GM18858 (cell line): ENCODE data around the gene GTSE1.

Source experiments
- ATAC-seq: cut with Tn5 transposase; IDR thresholded peaks from one replicate; pipeline ENCODE4 v1.9.1; 2021; ENCODE audit not compliant: unreplicated experiment

Gene GTSE1

DNA sequence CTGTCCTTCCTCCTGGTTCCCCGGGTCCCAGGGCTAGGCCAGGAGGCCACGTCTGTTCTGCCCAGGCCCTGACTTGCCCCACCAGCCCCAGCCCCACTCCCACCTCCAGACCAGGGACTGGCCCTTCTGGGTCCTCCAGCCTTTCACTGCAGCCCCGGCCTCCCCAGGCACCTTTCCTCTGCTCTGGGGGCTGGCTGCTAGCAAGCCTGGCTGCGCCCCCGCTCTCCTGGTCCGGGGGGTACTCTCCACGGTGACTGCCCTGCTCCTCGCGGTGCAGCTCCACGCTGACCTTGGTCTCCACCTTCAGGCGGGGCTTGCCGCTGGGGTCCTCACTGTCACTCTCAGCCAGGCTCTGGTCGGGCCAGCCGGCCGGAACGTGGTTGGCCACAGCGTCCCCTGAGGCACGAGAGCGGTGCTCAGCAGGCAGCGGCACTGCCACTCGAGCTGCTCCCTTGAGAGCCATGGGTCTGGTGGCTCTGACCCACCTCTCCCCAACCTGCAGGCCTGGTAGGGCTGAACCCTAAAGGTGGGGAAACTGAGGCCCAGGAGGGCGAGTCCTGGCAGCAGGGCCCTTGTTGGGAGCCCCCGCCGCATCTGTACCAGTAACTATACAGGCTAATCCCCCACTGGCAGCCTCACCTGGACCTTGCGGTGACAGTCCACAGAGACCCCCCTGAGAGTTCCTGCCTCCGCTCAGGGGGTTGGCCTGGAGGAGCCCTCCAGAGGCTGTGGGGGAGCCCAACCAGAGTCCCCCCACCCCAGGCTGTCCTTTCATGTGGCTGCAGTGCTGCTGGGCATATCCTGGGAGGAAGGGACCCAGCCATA is 67.9 kb downstream of the GTSE1 start:
- ATAC-seq = no peak

- no peak for ATAC-seq
Measured at GRCh38 chr22:46365166-46365624, 68.5 kb downstream of the GTSE1 start.

- ATAC-seq = no peak
Measured at GRCh38 chr22:46366327-46366731, 69.7 kb downstream of the GTSE1 start.

GRCh38 chr22:46366801-46367706 is 70.4 kb downstream of the GTSE1 start:
- no peak for ATAC-seq

- ATAC-seq = no peak
Measured at GRCh38 chr22:46367707-46368191, 71.1 kb downstream of the GTSE1 start.

DNA sequence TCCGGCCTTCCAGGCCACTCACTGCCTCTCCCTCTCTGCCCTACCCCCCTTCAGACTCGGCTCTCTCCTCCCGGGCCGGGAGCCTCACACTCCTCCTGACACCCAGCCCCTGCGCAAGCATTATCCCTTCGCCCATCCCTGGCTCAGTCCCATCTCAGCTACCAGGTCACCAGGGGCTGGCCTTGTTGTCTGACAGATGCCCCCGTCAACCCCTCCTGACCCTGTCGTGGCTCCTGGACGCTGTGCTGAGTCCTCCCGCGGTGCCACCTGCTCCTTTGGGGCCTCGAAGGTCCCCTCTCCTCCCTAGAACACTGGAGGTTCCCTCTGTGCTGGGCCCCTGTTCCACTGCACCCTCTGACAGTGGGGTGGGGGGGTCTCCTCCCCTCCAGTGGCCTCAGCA is 71.8 kb downstream of the GTSE1 start:
- ATAC-seq = no peak

GRCh38 chr22:46368871-46369715 is 72.4 kb downstream of the GTSE1 start:
- ATAC-seq = no peak

- no peak for ATAC-seq
Measured at GRCh38 chr22:46369716-46370583, 73.3 kb downstream of the GTSE1 start.

GRCh38 chr22:46370584-46371291 is 74.1 kb downstream of the GTSE1 start:
- ATAC-seq = no peak

DNA sequence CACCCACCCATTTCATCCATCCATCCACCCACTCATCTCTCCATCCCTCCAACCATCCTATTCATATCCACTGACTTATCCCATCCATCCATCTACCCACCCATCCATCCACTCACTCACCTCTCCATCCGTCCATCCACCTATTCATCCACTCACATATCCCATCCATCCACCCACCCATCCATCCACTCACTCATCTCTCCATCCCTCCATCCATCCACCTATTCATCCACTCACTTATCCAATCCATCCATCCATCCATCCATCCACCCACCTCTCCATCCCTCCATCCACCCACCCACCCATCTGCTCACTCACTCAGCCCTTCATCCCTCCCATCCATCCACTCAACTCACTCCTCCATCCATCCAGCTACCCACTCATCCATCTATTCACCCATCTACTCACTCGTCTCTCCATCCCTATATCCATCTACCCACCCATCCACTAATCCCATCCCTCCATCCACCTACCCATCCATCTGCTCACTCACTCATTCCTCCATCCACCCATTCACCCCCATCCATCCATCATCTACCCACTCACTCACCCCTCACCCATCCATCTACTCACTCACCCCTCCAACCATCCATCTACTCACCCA is 75.1 kb downstream of the GTSE1 start:
- no peak for ATAC-seq

DNA sequence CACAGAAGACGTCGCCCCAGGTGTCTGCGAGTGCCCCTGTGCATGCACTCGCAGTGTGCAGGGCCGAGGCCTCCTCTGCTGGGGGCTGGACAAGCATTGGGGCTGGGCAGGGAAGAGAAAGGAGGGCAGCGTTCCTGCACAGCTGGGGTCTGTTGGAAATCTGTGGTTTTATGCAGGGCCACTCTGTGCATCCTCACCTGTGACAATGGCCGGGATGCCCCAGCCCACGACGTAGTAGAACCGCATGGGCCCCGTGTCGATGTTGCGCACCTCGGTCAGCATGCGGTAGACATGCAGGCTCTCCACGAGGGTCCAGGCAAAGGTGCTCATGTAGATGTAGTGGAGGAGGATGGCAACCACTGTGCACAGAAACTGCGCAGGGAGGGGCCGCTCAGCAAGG is 76.0 kb downstream of the GTSE1 start:
- no peak for ATAC-seq

DNA sequence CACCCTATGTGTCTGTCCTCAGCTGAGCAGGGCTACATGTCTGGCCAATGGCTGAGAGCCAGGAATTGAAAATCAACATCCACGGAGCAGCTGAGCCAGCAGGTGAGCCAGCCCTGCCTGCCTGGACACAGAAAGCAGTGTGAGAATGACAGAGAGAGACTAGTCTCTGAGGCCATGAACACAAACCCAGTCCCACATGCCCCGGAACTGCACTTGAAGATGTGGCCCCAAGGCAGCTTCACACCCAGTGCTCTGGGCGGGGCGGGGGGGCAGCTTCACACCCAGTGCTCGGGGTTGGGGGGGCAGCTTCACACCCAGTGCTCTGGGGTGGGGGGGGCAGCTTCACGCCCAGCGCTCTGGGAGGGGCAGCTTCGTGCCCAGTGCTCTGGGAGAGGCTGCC is 76.5 kb downstream of the GTSE1 start:
- no peak for ATAC-seq

GRCh38 chr22:46373921-46374662 is 77.4 kb downstream of the GTSE1 start:
- ATAC-seq = no peak

DNA sequence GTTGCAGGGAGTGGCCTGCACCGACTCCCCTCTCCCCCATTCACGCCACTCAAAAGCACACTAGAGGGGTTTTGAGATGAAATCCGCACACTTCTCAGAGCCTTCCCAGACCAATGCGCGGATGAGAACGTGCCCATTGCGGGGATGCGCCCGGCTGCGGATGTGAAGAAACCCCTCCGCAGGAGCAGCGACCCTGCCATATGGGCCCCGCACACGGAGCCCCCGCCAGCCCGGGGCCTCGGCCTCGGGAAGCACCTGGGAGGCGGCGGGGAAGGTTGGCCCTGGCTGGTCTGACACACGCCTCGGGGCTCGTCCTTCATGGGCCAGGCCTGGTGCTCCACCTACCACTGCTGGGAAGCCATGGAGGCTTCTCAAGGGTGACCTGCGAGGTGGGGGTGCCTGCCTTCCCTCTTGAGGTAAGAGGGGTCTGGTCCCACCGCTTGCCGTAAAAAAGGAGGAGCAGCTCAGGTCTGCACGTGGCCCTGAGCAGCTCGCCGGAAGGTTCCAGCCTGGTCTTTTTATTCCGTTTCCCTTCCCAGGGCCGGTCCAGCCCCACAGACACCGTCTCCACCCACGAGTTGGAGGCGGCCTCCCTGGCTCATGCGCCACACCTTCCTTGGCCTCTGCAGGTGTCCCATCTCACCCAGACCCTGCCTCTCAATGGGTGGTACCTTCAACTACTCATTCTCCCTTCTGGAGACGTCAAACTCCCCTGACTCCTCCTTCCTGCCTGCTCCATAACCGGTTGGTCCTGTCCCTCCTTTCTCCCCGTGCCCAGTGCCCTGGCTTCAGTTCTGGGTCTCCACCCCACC is 78.2 kb downstream of the GTSE1 start:
- ATAC-seq = no peak

DNA sequence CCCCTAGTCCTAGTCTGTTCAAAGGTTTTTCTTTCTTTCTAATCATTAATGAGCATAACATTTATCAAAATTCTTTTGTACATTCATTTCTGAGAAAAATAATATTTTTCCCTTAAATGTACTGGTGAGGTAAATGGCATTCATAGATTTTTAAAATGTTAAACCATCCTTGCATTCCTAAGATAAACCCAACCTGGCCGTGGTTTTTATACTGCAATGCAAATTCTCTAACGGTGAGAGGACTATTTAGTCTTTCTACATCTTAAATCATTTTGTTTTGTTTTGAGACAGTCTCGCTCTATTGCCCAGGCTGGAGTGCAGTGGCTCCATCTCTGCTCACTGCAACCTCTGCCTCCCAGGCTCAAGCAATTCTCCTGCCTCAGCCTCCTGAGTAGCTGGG is 79.4 kb downstream of the GTSE1 start:
- ATAC-seq = no peak

DNA sequence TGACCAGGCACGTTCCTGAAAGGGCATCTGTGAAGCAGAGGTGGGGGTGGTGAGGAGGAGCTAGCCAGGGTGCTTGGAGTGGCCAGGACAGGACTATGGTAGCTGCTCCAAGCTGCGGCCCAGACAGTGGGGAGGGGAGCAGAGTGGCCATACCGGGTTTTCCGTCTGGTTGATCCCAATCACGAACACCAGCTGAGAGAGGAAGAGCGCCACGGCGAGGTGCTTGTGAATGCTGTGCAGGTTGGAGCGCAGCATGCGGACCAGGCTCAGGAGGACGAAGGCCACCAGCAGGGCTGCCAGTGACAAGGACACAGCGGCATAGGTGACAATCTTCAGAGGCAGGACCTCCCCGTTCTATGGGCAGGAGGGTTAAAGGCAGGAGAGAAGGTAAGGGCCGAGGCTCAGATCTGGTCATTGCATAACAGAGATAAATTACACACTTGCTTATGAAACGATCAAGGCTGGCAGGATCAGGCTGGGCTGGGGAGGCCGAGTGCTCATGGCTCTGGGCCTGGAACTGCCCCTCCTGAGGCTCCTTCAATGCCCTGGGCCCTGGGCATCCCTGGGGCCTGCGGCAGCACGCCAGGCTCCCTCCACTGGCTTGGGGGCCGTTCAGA is 80.3 kb downstream of the GTSE1 start:
- ATAC-seq = no peak
